Neutrophil (primary cell): ENCODE measurements around the gene CTSD.
A peak's percentile ranks its signal among the peaks of the same experiment; 100 is the strongest.

Experiments used
- H3K27ac ChIP-seq: fragments of 200-600 bp; sonication (generic); 2 replicates; pipeline ENCODE4 v1.5.1; 2016; ENCODE audit warnings: mild to moderate bottlenecking, moderate library complexity
- H3K27me3 ChIP-seq: fragments of 200-600 bp; sonication (generic); 2 replicates; pipeline ENCODE4 v1.6.0; 2016; ENCODE audit warnings: mild to moderate bottlenecking
- H3K36me3 ChIP-seq: fragments of 200-600 bp; sonication (generic); 2 replicates; pipeline ENCODE4 v1.5.1; 2017
- H3K4me1 ChIP-seq, 2 experiments: fragments of 200-600 bp in 1 of 2; sonication (generic) in 1 of 2; 1 replicate in 1 of 2; 2 replicates in 1 of 2; pipeline versions ENCODE4 v1.5.1 to v1.6.1; 2013 to 2016; ENCODE audit warnings: low read depth in 1 of 2, low read length in 1 of 2, mild to moderate bottlenecking in 1 of 2, moderate library complexity in 1 of 2; ENCODE audit not compliant: control insufficient read depth in 1 of 2, insufficient read depth in 1 of 2
- H3K4me3 ChIP-seq, 2 experiments: fragments of 200-600 bp in 1 of 2; sonication (generic) in 1 of 2; 1 replicate in 1 of 2; 2 replicates in 1 of 2; pipeline ENCODE4 v1.5.1; 2013 to 2016; ENCODE audit warnings: low read depth in 1 of 2, low read length in 1 of 2, mild to moderate bottlenecking in 1 of 2, moderate library complexity in 1 of 2
- H3K9me3 ChIP-seq: fragments of 200-600 bp; sonication (generic); 2 replicates; pipeline ENCODE4 v1.5.1; 2016
- CTCF ChIP-seq: fragments of 200-600 bp; sonication (generic); IDR thresholded peaks from 2 replicates; pipeline ENCODE4 v1.5.1; 2016; ENCODE audit warnings: antibody characterized with exemption

CTSD gene

GRCh38 chr11:1751531-1751921 is 12.2 kb downstream of the CTSD start:
- H3K4me3 ChIP-seq, result no peak overlapping the region
- peak overlapping the region; percentile 98 for H3K27ac ChIP-seq
- no peaks in the 10 kb centered on the region for H3K9me3 ChIP-seq
- peaks cover 28% of the 10 kb centered on the region for H3K27me3 ChIP-seq
- TF ChIP-seq CTCF, result no peak
- peaks cover 40 to 100% of the 10 kb centered on the region in 2 experiments for H3K4me1 ChIP-seq
- H3K36me3 ChIP-seq, result peaks cover 70% of the 10 kb centered on the region

GRCh38 chr11:1750840-1751530 is 12.7 kb downstream of the CTSD start:
- H3K4me3 ChIP-seq, result no peak overlapping the region

GRCh38 chr11:1750481-1750839 is 13.3 kb downstream of the CTSD start, which contains the start of gene IFITM10:
TSS of gene IFITM10 (minus strand) at chr11:1750595. CDS start at chr11:1750442, 153 bp downstream.
- no peak for TF ChIP-seq CTCF
- Histone ChIP-seq H3K4me1 (peaks cover 38 to 100% of the 10 kb centered on the region in 2 experiments), H3K4me3 (peak within 1 kb of the TSS in 1 of 2 experiments; percentile 73), H3K9me3 (no peaks in the 10 kb centered on the region), H3K27me3 (peaks cover 28% of the 10 kb centered on the region), H3K27ac (peak within 1 kb of the TSS; percentile 98), H3K36me3 (peaks cover 70% of the 10 kb centered on the region)

More at GRCh38 chr11:1750840-1751530, 12.7 kb downstream of the CTSD start:
- TF ChIP-seq CTCF, result no peak
- Histone ChIP-seq H3K9me3 (no peaks in the 10 kb centered on the region), H3K36me3 (peaks cover 70% of the 10 kb centered on the region), H3K4me1 (peaks cover 40 to 100% of the 10 kb centered on the region in 2 experiments), H3K27me3 (peaks cover 28% of the 10 kb centered on the region), H3K27ac (peak overlapping the region; percentile 98)

- Histone ChIP-seq H3K4me3 (peak overlapping the region; percentile 47 to 73), H3K27me3 (peaks cover 28% of the 10 kb centered on the region), H3K9me3 (no peaks in the 10 kb centered on the region), H3K36me3 (peaks cover 70% of the 10 kb centered on the region), H3K27ac (peak overlapping the region; percentile 98), H3K4me1 (peaks cover 30 to 92% of the 10 kb centered on the region in 2 experiments)
- no peak for TF ChIP-seq CTCF
Observed at GRCh38 chr11:1749395-1750351, 14.1 kb downstream of the CTSD start.

- Histone ChIP-seq H3K27me3 (peaks cover 28% of the 10 kb centered on the region), H3K27ac (peak overlapping the region; percentile 78), H3K9me3 (no peaks in the 10 kb centered on the region), H3K4me1 (peaks cover 27 to 84% of the 10 kb centered on the region in 2 experiments), H3K36me3 (peaks cover 68% of the 10 kb centered on the region), H3K4me3 (peak overlapping the region; percentile 47 to 73)
- no peak for TF ChIP-seq CTCF
Observed at GRCh38 chr11:1748636-1749394, 14.9 kb downstream of the CTSD start.
